Large intestine (tissue), 12 donors: ENCODE results near the gene ANKRD33. TPM values are rescaled to one million over a fixed set of nuclear protein-coding genes. Genes with fewer than 3 reads are reported as not detected.

Source experiments
- DNase-seq, 2 donors: peaks; one replicate each; pipeline versions ENCODE4 v3.0.0 to v3.0.0-alpha.2; 2013
- H3K27ac ChIP-seq: one replicate; pipeline ENCODE4 v1.5.1; 2013; ENCODE audit warnings: low read length
- H3K27me3 ChIP-seq: 2 replicates; pipeline ENCODE4 v1.6.1; 2013; ENCODE audit warnings: low read length; ENCODE audit not compliant: control insufficient read depth, insufficient read depth
- H3K36me3 ChIP-seq: 2 replicates; pipeline ENCODE4 v1.6.1; 2013; ENCODE audit warnings: low read length; ENCODE audit not compliant: control insufficient read depth, insufficient read depth
- H3K4me1 ChIP-seq: one replicate; pipeline ENCODE4 v1.6.1; 2013; ENCODE audit warnings: low read length; ENCODE audit not compliant: control insufficient read depth, insufficient read depth
- H3K4me3 ChIP-seq: one replicate; pipeline ENCODE4 v1.5.1; 2013; ENCODE audit warnings: low read length
- H3K9me3 ChIP-seq: one replicate; pipeline ENCODE4 v1.6.1; 2013; ENCODE audit warnings: mild to moderate bottlenecking, low read depth, low read length, moderate library complexity; ENCODE audit not compliant: control insufficient read depth
- WGBS: methylation state at CpG from one replicate; pipeline ENCODE4 v1.1.5; 2013; ENCODE audit warnings: low lambda C conversion rate; ENCODE audit not compliant: insufficient coverage; 5-methylcytosine and 5-hydroxymethylcytosine counted together
- long read RNA-seq, 11 donors: transcript quantifications; one replicate each; lab custom pipeline, GENCODE V29; 2026
- polyA plus RNA-seq: library from polyadenylated mRNA; unstranded; fragments of 120-200 nt; gene quantifications from one replicate; pipeline ENCODE4 v1.2.1, GENCODE V29; 2013

The ANKRD33 gene
- polyA plus RNA-seq = 0.06 TPM
- long read RNA-seq, donor 1 = 0 reads
- long read RNA-seq, donor 2 = 0 reads
- long read RNA-seq, donor 3 = 0 reads
- long read RNA-seq, donor 4 = 0 reads
- long read RNA-seq, donor 5 = 0 reads
- long read RNA-seq, donor 6 = 0 reads
- long read RNA-seq, donor 7 = 0 reads
- long read RNA-seq, donor 8 = 0 reads
- long read RNA-seq, donor 9 = 0 reads
- long read RNA-seq, donor 10 = 0 reads
- long read RNA-seq, donor 11 = 0 reads

GRCh38 chr12:51887476-51888315, at the start of gene ANKRD33:
ANKRD33 (plus strand) TSS chr12:51888103; CDS start chr12:51888187, 84 bp downstream.
- Histone ChIP-seq H3K27ac (no peak within 1 kb of the TSS), H3K36me3 (no peaks in the 10 kb centered on the region), H3K4me3 (peak within 1 kb of the TSS; percentile 14), H3K4me1 (peaks cover 6% of the 10 kb centered on the region), H3K27me3 (no peaks in the 10 kb centered on the region), H3K9me3 (no peaks in the 10 kb centered on the region)
- DNase-seq = peak; percentile 72 to 81
- no CpG with 5 or more reads among the region's 41 CpGs for WGBS

- H3K4me3 ChIP-seq = no peak overlapping the region
- H3K9me3 ChIP-seq = no peaks in the 10 kb centered on the region
- H3K36me3 ChIP-seq = no peaks in the 10 kb centered on the region
- no peak for DNase-seq
- H3K27ac ChIP-seq = no peak overlapping the region
- WGBS = no CpG with 5 or more reads among the region's 4 CpGs
- peaks cover 3% of the 10 kb centered on the region for H3K4me1 ChIP-seq
- H3K27me3 ChIP-seq = peaks cover 29% of the 10 kb centered on the region
Observed at GRCh38 chr12:51838762-51839161, 49.1 kb upstream of the ANKRD33 start.

GRCh38 chr12:51839310-51839947, 48.5 kb upstream of the ANKRD33 start:
- Histone ChIP-seq H3K9me3 (no peaks in the 10 kb centered on the region), H3K27ac (no peak overlapping the region), H3K36me3 (no peaks in the 10 kb centered on the region), H3K4me3 (no peak overlapping the region), H3K27me3 (peaks cover 30% of the 10 kb centered on the region), H3K4me1 (peaks cover 3% of the 10 kb centered on the region)
- no peak for DNase-seq
- WGBS = 83% methylated on average over 1 of the region's 5 CpGs

GRCh38 chr12:51840966-51841365, 46.9 kb upstream of the ANKRD33 start:
- H3K9me3 ChIP-seq = no peaks in the 10 kb centered on the region
- H3K27ac ChIP-seq = no peak overlapping the region
- no peak for DNase-seq
- peaks cover 39% of the 10 kb centered on the region for H3K27me3 ChIP-seq
- peaks cover 10% of the 10 kb centered on the region for H3K4me1 ChIP-seq
- no CpG with 5 or more reads among the region's 6 CpGs for WGBS
- no peaks in the 10 kb centered on the region for H3K36me3 ChIP-seq
- H3K4me3 ChIP-seq = no peak overlapping the region

- no peaks in the 10 kb centered on the region for H3K36me3 ChIP-seq
- peaks cover 46% of the 10 kb centered on the region for H3K27me3 ChIP-seq
- no peak overlapping the region for H3K27ac ChIP-seq
- 0% methylated on average over 1 of the region's 6 CpGs for WGBS
- DNase-seq = no peak
- H3K4me3 ChIP-seq = no peak overlapping the region
- no peaks in the 10 kb centered on the region for H3K9me3 ChIP-seq
- H3K4me1 ChIP-seq = peaks cover 12% of the 10 kb centered on the region
Observed at GRCh38 chr12:51841727-51842126, 46.2 kb upstream of the ANKRD33 start.

GRCh38 chr12:51844854-51845253, 43.0 kb upstream of the ANKRD33 start:
- Histone ChIP-seq H3K27ac (no peak overlapping the region), H3K36me3 (no peaks in the 10 kb centered on the region), H3K27me3 (peaks cover 65% of the 10 kb centered on the region), H3K9me3 (peaks cover 2% of the 10 kb centered on the region), H3K4me1 (peaks cover 22% of the 10 kb centered on the region), H3K4me3 (no peak overlapping the region)
- WGBS = no CpG with 5 or more reads among the region's 4 CpGs
- DNase-seq = no peak

GRCh38 chr12:51845482-51845881, 42.4 kb upstream of the ANKRD33 start:
- H3K27me3 ChIP-seq = peaks cover 72% of the 10 kb centered on the region
- no CpG with 5 or more reads among the region's 7 CpGs for WGBS

GRCh38 chr12:51846271-51846691, 41.6 kb upstream of the ANKRD33 start:
- Histone ChIP-seq H3K27ac (no peak overlapping the region), H3K4me1 (peaks cover 22% of the 10 kb centered on the region), H3K4me3 (no peak overlapping the region), H3K27me3 (peaks cover 71% of the 10 kb centered on the region), H3K9me3 (peaks cover 2% of the 10 kb centered on the region), H3K36me3 (no peaks in the 10 kb centered on the region)
- WGBS = no CpG with 5 or more reads among the region's 15 CpGs
- DNase-seq = no peak

More at GRCh38 chr12:51845482-51845881, 42.4 kb upstream of the ANKRD33 start:
- Histone ChIP-seq H3K9me3 (peaks cover 2% of the 10 kb centered on the region), H3K4me1 (peaks cover 22% of the 10 kb centered on the region), H3K4me3 (no peak overlapping the region), H3K27ac (no peak overlapping the region), H3K36me3 (no peaks in the 10 kb centered on the region)
- no peak for DNase-seq

- peak overlapping the region; percentile 47 for H3K27ac ChIP-seq
- peak in 1 of 2 donors; percentile 21 for DNase-seq
- H3K9me3 ChIP-seq = peaks cover 2% of the 10 kb centered on the region
- peak overlapping the region; percentile 52 for H3K4me3 ChIP-seq
- H3K36me3 ChIP-seq = no peaks in the 10 kb centered on the region
- no CpG with 5 or more reads among the region's 59 CpGs for WGBS
- peaks cover 19% of the 10 kb centered on the region for H3K4me1 ChIP-seq
- H3K27me3 ChIP-seq = peaks cover 63% of the 10 kb centered on the region
Observed at GRCh38 chr12:51846911-51847642, 40.8 kb upstream of the ANKRD33 start.
